BE2C (cell line): ENCODE results near the gene CTDSP2.
"Not testable (repeated sequence)": the region's sequence is repeated elsewhere in the genome, so short reads cannot be mapped to it uniquely, and the experiment has no call there.

Experiments
- DNase-seq: peaks from one replicate; pipeline ENCODE4 v3.0.0-alpha.2; 2020
- H3K27me3 ChIP-seq: fragments of 250-450 bp; sonication (Bioruptor Pico); 2 replicates; pipeline ENCODE4 v1.5.1; 2020; ENCODE audit warnings: mild to moderate bottlenecking
- H3K36me3 ChIP-seq: fragments of 250-450 bp; sonication (Bioruptor Pico); 2 replicates; pipeline ENCODE4 v1.5.1; 2020; ENCODE audit warnings: mild to moderate bottlenecking
- H3K4me1 ChIP-seq: fragments of 250-450 bp; sonication (Bioruptor Pico); 2 replicates; pipeline ENCODE4 v1.5.1; 2020
- H3K4me3 ChIP-seq: 2 replicates; pipeline ENCODE4 v1.5.1; 2011; ENCODE audit warnings: low read depth, low read length
- H3K9me3 ChIP-seq: fragments of 250-450 bp; sonication (Bioruptor Pico); 2 replicates; pipeline ENCODE4 v1.5.1; 2020
- TF ChIP-seq, protein P1 (sequence below): IDR thresholded peaks from 2 replicates; pipeline ENCODE4 v1.5.1; 2012; ENCODE audit warnings: mild to moderate bottlenecking, low read depth, low read length

CTDSP2 gene

DNA sequence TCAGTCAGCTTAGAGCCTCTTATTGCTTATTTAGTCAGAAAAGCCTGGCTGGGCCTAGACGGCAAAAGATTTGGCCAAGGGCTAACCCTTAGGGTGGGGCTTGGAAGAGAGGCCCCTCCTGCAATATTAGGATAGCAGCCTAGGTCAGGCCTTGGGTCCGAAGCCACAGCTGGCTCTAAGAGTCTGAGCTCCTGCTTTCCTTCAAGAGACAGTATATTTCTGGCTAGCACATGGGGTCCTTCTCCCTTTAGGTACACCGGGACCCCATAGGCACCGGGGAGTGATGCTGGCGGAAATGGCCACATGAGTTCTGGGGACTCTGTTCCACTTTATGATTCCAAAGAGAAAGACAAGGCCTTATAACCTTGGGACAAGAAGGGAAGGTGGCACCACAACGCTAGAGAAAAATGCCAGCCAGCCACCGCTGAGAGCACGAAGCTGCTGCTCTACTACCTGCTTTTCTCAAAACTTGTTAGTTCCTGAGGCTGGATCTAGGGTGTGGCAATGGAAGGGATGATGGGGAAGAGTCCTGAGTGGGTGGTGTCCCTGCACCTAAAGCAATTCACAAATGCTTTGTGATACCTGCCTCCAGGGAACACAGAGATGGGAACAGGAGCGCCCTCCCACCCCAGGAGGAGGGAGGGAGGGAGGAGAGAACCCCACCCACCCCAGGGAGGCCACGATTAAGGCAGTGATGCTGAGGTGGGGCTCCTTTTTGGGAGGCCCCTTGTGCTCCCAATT, 24.9 kb downstream of the CTDSP2 start:
- peaks cover 43% of the 10 kb centered on the region for H3K36me3 ChIP-seq
- TF ChIP-seq, protein P1, sequence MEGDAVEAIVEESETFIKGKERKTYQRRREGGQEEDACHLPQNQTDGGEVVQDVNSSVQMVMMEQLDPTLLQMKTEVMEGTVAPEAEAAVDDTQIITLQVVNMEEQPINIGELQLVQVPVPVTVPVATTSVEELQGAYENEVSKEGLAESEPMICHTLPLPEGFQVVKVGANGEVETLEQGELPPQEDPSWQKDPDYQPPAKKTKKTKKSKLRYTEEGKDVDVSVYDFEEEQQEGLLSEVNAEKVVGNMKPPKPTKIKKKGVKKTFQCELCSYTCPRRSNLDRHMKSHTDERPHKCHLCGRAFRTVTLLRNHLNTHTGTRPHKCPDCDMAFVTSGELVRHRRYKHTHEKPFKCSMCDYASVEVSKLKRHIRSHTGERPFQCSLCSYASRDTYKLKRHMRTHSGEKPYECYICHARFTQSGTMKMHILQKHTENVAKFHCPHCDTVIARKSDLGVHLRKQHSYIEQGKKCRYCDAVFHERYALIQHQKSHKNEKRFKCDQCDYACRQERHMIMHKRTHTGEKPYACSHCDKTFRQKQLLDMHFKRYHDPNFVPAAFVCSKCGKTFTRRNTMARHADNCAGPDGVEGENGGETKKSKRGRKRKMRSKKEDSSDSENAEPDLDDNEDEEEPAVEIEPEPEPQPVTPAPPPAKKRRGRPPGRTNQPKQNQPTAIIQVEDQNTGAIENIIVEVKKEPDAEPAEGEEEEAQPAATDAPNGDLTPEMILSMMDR: no peak

DNA sequence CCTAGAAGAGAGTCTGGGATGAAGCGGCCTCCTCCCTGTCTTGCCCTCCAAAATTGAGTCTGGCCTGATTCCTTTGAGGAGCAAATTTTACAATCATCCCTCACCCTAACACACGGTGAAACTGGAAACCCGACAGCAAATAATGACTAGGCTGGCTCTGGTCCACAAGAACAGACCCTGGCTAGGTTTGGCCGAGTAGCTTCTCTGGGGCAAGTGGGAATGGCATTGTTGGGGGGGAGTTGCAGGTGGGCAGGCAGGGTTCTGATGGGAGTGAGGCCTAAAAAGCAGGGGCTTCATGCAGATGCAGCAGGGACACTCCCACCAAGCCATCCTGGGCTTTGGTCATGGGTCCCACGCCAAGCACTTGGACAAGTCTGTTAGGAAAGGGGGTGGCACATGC, 25.5 kb downstream of the CTDSP2 start:
- not testable (repeated sequence) for H3K9me3 ChIP-seq, DNase-seq, H3K27me3 ChIP-seq, H3K4me3 ChIP-seq
- peaks cover 11% of the 10 kb centered on the region for H3K4me1 ChIP-seq
- peaks cover 37% of the 10 kb centered on the region for H3K36me3 ChIP-seq

More for the DNA sequence above, 24.9 kb downstream of the CTDSP2 start:
- Histone ChIP-seq H3K9me3 (no peaks in the 10 kb centered on the region), H3K4me1 (peaks cover 8% of the 10 kb centered on the region; the same call in 1 of the 2 replicates), H3K27me3 (no peaks in the 10 kb centered on the region), H3K4me3 (no peak overlapping the region)
- no peak for DNase-seq

DNA sequence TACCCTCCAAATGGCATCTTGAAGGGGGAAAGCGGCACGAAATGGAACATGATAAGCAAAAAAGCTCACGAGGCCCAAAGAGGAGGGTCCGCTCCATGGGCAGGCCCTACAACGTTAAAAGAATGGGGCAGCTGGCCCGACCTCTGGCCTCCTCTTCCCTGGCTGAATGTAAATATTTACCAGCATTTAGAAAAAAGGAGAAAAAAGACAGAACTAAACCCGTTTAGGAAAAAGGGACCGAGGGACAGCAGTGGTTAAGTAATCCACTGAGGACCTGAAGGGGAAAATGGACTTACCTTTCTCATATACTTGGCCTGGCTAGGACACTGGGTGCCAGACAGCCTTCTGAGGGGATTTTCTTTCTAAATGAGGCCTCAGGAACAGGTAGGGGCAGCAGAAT, 26.4 kb downstream of the CTDSP2 start:
- DNase-seq, H3K9me3 ChIP-seq, H3K4me3 ChIP-seq, H3K27me3 ChIP-seq: not testable (repeated sequence)
- Histone ChIP-seq H3K36me3 (peaks cover 28% of the 10 kb centered on the region), H3K4me1 (peaks cover 16% of the 10 kb centered on the region)

DNA sequence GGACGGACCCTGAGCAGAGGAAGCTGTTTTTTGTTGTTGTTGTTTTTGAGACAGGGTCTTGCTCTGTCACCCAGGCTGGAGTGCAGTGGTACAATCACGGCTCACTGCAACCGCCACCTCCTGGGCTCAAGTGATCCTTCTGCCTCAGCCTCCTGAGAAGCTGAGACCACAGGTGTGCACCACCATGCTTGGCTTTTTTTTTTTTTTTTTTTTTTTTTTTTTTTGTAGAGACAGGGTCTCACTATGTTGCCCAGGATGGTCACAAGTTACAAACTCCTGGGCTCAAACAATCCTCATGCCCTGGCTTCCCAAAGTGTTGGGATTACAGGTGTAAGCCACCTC, 28.6 kb downstream of the CTDSP2 start:
- peaks cover 16% of the 10 kb centered on the region for H3K4me1 ChIP-seq
- not testable (repeated sequence) for H3K4me3 ChIP-seq, H3K27me3 ChIP-seq, DNase-seq, H3K9me3 ChIP-seq, H3K36me3 ChIP-seq

DNA sequence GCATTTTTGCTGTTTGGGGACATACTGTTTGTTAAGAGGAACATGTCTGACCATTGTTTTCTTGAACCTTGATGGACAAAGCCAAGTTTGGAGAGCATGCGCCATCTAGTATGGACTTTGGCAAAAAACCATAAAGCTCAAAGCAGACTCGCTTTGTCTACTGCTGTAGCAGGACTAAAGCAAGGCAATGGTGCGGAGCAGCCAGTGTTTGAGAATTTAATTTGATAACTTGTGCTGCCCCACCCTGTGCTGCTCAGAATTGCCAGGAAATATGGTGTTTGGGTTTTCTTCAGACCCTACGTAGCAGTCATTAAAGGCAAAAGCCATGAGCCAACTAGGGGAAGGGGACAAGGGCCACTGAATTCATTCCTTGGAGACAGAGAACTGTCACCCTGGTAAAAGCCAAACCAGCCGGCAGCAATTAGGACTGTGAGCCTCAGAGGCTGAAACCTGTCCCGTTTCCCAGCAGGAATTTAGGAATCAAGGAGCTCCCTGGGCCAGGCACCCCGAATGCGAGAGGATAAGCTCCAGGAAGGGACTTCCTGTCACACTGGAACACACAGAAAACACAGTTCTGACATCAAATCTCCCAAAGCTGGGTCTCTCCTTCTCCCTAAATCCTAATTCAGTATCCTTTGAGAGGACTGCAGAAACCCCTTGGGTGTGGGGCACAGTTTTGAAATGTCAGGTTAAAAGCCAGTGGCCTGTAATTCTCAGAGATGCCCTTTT, 29.1 kb downstream of the CTDSP2 start:
- peaks cover under 1% of the 10 kb centered on the region; the same call in 1 of the 2 replicates for H3K36me3 ChIP-seq
- TF ChIP-seq, protein P1: no peak
- no peaks in the 10 kb centered on the region for H3K9me3 ChIP-seq
- no peak overlapping the region for H3K4me3 ChIP-seq
- H3K4me1 ChIP-seq: peaks cover 16% of the 10 kb centered on the region
- no peak for DNase-seq
- no peaks in the 10 kb centered on the region for H3K27me3 ChIP-seq

DNA sequence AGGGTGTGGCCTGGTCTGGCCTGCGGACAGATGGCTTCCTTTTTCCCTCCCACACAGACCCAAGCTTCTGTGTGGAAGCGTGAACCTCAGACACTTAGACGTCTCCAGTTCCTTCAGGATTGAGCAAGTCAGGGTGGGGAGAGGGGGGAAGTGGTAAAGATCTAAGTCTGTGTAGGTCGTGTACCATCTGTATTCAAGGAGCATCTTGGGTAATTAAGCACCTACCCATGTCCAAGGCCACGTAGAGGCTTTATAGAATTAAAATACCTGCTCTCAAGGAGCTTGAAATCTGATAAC, 29.7 kb downstream of the CTDSP2 start:
- no peak for DNase-seq
- Histone ChIP-seq H3K36me3 (no peaks in the 10 kb centered on the region; the same call in 1 of the 2 replicates), H3K4me1 (peaks cover 16% of the 10 kb centered on the region), H3K4me3 (no peak overlapping the region), H3K27me3 (no peaks in the 10 kb centered on the region), H3K9me3 (no peaks in the 10 kb centered on the region)
- TF ChIP-seq, protein P1: no peak

DNA sequence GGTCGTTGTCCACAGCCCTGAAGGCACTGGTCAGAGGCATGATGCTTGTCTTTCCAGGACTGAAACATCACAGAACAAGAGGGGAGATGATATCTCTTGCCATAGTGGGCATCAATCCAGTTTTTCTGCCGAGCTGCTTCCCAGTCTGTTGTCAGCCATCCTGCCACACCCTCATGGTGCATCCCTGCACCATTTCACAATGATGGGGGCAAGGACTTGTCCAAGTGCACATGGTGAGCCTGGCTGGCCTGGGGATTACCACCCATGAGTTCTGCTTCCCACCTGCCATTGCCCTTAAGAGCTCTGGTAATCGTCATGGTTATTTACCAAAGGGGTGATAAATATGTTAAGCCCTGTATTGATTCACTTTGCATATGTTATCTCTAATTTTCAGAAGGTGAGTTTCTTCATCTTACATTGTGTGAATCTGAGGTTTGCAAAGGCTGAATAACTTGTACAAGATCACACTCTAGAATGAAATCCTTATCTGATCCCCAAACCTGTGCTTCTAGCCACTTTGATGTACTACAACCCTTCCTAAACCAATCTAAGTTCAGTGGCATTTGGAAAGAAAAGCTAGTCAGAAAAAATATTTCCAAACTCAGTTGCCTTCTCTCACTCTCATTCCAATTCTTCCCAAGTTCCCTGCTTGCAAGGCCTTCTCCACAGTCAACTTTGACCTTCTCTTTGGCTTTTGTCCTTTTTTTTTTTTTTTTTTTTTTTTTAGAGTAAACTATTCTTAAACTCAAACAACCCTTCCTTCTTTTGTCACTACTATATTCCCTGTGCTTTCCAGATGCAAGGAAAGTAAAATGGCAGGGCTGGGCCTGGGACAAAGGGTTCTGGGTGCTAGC, 30.3 kb downstream of the CTDSP2 start:
- TF ChIP-seq, protein P1: no peak
- Histone ChIP-seq H3K4me3 (no peak overlapping the region), H3K9me3 (no peaks in the 10 kb centered on the region), H3K36me3 (no peaks in the 10 kb centered on the region; the same call in 1 of the 2 replicates), H3K4me1 (peaks cover 16% of the 10 kb centered on the region), H3K27me3 (no peaks in the 10 kb centered on the region)
- peak; percentile 42 for DNase-seq
